HG02678 (cell line): ENCODE results near the gene LMTK2.

Experiments
- ATAC-seq: cut with Tn5 transposase; IDR thresholded peaks from one replicate; pipeline ENCODE4 v1.9.1; 2021; ENCODE audit warnings: mild to moderate bottlenecking, moderate library complexity; ENCODE audit not compliant: unreplicated experiment

Gene LMTK2

DNA sequence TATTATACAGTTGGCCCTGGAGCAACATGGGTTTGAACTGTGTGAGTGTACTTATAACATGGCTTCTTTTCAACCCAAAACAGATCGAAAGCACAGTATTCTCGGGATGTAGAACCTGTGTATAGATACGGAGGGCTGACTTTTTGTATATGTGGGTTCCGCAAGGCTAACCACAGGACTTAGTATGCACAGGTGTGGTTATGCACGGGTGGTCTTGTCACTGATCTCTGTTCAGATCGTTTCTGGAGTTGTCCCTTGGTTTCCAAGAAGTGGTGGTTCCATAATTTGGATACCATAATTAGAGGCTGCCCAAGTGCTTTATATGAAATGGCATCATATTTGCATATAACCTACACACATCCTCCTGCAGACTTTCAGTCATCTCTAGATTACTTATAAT, 93.7 kb downstream of the LMTK2 start:
- peak; percentile 40 for ATAC-seq

DNA sequence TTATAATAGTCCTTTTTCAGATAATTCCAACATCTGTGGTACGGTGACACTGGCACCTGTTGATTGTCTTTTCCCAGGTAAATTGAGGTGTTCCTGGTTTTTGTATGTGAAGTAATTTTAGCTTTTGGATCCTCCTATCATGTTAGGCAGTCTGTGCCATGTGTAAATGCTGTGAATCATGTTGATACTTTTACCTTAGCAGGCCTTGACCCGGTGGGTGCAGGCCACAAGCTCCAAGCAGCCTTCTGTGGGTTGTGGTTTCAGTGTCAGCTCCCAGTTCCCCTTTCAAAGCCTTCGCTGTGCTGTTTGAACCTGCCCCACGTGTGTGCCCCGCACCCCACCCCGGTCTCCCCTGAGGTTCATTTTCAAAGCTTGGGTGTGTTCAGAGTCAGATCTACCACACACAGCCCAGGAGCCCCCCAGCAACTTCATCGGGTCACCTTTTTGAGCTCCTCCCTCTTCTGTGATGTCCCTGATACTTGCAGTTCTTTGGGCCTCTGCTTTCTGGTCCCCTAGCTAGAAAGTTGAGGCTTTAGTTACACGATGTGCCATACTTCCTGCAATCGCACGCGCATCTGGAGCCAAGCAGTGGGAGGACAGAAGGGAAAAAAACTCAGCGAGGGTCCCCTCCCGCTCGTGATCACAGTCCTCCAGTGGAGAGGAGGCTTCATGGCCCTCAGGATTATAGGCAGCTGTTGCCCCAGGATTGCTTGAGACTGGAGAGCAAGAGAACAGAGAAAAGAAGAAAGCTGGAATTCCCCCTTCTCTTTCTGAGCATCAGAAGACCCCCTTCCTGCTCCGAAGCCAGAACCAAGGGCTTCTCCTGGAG, 95.9 kb downstream of the LMTK2 start:
- ATAC-seq = peak; percentile 92

DNA sequence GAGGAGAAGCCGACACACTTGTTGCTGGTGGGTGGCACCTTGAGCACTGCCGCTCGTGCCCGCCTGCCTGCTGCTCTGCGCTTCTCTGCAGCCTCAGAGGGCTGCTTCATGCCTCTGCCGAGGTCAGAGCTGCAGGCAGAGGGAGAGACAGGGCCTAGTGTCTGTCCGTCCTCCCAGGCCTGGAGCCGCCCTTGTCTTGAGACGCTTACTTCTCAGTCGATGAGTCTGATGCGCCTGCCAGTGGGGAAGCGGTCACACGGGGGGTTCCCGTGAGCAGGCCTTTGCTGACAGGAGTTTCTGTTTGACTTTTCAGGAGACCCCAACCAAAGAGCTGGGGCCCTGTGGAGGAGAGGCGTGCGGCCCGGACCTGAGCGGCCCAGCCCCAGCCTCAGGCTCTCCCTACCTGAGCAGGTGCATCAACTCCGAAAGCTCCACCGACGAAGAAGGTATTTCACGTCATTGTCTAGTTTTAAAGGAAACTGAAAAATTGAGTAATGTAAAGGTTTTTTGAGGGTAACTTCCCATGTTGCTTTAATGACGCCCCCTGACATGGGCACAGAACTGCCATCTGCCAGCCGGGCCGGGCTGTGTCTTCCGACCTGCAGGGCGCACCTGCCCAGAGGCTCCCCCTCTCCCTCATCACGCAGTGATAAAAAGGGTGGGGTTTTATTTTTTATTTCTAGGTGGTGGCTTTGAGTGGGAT, 96.8 kb downstream of the LMTK2 start:
- ATAC-seq = peak; percentile 37

DNA sequence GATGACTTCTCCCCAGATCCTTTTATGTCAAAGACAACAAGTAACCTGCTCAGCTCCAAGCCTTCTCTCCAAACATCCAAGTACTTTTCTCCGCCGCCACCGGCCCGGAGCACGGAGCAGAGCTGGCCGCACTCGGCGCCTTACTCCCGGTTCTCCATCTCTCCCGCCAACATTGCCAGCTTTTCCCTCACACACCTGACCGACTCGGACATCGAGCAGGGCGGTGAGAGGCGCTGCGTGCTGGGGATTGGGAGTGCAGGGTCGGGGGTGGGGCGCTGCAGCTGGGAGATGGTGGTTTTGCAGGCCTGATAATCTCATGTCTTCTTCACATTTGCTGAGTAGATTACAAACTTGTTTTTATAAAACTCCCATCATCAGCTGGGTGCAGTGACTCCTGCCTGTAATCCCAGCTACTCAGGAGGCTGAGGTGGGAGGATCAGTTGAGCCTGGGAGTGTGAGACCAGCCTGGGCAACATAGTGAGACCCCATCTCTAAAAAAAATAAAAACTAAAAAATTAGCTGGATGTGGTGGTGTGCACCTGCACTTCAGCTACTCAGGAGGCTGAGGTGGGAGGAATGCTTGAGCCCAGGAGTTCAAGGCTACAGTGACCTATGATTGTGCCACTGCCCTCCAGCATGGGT, 97.4 kb downstream of the LMTK2 start:
- no peak for ATAC-seq

DNA sequence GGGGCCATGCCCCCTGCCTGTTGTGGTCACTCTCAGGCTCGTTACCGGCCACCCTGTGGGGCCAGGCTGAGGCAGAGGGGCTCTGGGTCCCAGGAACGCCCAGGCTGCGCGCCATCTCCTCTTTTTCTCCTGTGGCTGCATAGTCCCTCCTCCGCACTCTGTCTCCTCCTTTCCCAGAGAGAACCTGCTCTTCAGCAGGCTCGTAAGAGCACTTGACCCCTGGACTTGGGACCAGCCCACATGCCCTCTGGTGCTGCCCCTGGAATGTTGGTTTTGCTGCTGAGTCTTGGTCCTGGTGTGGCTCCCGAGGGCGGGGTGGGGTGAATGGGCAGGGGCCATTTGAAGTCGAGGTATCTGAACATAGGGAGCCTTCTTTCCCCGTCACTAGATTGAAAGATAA, 98.0 kb downstream of the LMTK2 start:
- ATAC-seq = no peak

DNA sequence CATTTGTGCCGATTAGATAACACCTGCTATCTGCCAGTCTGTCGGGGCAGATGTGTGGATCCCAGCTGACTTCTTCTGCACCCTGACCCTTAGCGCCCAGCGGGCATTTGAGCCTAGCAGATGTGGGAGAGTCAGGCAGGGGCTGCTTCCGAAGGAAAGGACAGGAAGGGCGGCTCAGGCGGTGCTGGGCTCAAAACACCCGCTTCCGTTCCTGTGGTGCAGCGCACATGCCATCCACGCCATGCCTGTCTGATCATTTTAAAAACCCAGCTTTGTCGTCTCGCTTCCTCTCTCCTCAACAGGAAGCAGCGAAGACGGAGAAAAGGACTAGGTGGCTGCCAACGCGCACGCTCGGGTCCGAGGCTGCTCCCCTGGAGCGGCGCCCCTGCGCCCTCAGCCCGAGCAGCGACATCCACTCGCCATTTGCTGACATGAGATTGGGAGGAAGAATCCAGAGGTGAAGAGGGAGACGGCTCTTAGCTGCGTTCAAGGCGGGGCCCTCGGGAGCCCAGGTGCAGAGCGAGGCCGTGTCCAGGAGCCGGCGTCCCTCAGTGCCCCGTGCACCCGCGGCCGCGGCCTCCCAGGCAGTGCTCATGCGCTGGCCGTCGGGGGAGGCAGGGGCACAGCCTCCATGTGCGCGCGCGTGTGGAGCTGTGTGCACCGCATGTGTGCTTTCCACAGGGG, 98.6 kb downstream of the LMTK2 start:
- no peak for ATAC-seq

DNA sequence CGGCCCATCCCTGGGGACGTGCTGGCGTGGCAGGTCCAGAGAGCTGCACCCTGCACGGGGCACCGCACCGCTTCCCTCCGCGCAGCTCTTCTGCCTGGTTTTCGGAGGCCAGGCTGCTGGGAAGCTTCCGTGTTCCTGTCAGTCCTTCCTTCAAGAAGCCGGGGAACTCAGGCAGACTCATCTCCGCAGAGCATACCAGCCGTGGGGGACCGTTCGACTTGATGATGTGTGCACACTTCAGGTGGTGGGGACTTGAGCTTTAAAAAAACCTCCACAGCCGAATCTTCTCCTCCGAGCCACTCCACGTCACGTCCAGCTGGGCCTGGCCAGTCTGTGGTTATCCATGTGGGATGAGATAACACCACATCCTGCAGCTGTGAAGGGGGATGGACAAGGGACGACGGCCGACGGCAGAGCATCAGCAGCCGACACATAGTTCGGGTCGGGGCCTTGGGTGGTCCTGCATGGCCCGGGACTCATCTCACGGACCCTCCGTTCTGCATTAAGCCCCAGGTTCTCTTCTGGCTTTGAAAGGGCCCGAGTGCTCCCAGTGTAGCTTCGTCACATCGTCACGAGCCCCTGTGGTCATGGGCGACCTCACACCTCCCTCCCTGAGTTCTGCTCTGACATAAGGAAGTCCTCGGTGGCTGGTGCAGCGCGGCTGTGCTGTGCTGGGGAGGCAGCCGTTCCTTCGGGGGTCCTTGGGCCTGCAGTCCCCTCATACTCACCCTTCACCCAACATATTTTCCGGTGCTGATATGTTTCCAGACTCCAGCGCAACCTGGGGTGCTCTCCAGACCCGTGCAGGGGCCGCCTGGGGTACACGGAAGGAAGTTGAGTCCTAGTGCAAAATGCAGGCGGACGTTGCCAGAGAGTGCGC, 100.0 kb downstream of the LMTK2 start:
- ATAC-seq = no peak

DNA sequence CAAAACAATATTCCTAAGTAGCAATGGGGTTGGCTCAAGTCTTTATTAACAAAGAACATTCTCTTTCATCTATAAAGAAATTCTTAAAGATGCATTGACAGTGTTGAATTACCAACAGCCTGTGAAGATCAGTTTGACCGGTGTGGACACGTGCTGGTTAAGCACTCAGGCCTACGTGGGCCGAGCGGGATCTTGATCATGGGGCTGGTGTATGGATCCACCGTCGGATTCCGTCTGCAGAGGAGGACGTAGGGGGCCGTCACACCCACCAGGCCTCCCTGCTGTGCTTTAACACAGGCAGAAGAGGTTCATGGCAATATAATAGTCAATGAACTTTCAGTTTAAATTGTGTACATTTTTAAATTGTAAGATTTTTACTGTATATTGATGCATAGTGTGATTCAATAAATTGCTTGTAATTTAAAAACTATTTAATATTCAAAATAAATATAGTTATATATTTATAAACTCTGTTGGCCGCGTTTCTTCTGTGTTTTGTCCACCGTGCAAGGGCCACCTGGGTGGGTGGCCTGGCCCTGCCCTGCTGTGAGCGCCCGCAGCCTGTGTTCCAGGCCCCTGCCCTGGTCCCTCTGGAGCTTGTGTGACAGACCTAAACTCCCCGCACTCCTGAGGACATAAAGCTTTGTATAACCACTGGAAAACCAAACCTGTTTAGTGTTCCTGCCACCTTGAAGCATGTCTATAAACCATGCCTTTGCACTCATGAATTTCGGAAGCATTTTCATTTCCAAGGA, 102.7 kb downstream of the LMTK2 start:
- no peak for ATAC-seq

DNA sequence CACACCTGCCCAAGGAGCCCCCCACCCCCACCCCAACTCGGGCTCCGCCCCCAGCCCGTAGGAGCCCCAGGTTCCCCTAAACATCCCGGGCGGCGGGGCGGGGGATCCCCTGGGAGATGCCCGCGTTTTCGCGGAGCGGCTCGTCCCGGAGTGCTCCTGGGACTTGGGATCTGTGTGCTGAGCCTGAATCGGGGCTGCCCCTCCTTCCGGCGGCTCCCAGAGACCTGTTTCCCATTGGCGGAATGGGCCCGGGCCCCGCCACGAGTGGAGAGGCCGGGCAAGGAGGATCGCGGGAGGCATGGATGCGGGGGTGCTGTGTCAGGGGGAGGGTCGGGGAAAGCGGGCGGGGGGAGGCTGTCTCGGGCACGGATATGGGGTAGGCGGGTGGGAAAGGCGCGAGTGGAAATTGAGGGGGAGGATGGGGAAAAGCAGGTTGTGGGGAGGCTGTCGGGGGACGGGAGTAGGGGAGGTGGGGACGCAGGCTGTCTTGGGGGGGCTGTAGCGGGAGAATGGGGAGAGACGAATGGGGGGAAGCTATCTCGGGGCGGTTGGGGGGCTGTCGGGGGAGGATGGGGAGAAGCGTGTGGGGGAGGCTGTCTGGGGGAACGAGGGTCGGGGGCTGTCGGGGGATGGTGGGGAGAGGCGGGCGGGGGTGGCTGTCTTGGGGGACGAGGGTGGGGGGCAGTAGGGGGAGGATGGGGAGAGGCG, 104.0 kb downstream of the LMTK2 start:
- ATAC-seq = no peak

DNA sequence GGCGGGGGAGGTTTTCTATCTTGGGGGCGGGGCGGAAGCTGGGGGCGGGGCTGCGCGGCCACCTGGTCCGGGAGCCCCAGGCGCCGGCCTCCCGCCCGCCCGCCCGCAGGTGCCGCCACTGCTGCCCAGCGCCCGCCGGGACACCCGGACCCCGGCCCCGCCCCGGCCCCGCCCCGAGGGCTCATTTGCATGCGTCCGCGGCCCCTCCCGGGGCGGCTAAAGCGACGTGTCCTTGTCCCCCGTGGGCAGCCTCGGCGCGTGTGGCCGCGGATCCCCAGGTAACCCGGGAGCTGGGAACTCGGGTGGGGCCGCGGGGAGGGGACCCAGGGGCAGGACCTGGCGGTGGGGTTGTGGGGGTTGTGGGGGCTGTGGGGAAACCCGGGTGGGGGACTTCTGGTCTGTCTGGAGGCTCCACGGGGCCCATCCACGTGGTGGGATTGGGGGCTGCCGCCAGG, 104.6 kb downstream of the LMTK2 start, which contains the start of gene BHLHA15:
Gene BHLHA15 (plus strand): TSS at position 219 of the 455 bp plus-strand sequence. CDS start 871 bp downstream, outside the sequence.
- ATAC-seq = peak; percentile 63

DNA sequence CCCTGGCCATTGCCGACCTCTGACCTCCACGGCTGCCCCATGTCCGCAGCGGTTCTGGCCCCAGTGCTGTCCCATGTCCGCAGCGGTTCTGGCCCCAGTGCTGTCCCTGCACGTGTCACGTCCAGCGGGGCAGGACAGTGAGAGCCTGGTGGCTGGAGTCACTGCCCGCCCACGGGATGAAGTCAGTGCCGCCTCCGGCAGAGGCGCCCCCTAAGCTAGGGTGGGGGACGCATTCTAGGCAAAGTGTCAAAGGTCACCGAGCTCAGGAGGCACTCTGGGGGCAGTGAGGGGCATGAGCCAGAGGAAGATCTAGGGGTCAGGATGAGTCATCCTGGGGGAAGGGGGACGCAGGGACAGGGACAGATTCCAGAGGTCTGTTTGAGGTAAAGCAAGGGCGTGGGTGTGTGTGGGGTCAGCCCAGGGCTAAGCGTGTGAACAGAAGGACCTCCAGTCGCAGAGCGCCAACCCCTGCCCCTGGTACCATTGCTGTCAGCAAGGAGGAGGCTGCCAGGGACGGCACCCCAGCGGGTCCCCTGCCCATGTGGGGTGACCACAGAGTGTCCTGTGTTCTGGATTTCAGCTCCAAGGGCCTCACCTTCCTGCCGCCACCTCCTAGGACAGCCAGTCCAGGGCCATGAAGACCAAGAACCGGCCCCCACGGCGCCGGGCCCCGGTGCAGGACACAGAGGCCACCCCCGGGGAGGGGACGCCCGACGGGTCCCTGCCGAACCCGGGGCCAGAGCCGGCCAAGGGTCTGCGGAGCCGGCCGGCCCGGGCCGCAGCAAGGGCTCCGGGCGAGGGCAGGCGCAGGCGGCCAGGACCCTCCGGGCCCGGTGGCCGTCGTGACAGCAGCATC, 105.2 kb downstream of the LMTK2 start:
- ATAC-seq = no peak

DNA sequence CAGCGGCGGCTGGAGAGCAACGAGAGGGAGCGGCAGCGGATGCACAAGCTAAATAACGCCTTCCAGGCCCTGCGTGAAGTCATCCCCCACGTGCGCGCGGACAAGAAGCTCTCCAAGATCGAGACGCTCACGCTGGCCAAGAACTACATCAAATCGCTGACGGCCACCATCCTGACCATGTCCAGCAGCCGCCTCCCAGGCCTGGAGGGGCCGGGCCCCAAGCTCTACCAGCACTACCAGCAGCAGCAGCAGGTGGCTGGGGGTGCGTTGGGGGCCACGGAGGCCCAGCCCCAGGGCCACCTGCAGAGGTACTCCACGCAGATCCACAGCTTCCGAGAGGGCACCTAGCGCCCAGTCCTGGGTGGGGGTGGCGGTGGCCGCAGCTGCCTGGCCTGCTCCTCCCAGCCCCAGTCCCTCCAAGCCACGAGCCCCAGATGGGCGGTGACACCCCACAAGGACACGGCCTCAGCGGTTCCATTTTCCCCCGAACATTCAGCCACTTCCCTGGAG, 105.9 kb downstream of the LMTK2 start:
- ATAC-seq = no peak

DNA sequence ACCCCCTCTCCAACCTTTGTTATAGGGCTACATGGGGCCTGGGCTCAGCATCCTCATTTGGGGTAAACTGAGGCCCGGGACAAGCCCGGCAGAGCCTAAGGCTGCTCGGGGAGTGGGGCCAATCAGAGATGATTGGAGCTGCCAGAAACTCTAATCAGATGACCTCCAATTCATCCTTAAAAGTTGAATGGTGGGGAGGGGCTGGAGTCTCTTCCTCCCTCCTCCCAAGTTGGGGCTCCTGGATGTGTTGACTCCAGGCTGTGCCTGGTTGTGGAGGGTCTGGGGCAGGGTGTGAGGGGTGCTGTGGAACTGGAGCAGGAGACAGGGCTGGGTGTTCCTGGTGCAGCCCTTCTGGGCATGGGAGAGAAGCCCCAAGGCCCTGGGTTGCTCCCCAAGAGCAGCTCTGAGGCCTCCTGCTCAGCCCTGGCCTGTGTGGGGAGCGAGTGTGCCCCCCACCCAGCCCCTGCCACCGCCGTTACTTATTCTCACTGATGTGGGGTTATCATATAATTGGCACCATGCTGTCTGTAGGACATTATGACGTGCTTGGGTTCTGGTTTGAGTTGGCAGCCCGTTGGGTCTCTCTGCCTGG, 106.7 kb downstream of the LMTK2 start:
- no peak for ATAC-seq

DNA sequence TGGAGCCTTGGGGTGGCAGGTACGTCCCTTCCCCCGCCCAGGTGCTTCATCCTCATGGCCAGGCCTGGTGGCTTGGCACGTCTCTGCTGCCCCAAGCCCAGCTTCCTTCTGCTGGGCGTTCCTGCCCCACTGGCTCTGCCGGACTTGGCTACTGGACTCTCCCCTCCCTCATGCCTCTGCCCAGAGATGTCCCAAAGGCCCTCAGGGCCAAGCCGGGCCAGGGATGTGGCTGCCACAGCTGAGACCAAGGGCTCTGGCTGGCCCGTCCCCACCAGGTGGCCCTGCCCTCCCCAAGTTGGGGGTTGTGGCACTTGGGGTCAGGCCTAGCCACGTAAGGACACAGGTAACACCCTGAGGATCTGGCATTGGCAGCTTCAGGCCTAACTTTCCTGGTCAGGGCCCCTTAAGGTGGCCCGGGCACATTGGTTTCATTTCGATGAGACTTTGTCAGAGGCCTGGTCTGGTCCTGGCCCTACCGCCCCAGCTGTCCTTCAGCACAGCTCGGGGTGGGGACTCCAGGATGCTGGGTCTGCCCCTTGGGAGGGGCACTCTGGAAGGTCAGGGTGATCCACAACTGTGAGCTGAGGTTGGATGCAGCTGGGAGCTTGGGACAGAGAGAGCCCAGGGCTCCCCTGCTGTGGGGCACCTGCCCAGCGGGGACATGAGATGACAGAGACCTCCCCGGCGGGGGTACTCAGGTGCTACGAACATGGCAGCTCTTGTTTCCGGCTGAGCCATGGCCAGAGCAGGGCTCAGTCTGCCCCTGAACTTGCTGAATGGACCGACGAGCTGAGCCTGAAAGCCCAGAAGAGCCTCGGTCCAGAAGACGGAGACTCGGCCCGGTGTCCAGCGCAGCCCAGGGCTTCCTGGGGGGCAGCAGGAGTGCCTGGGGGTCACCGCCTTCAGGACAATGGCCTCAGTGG, 107.5 kb downstream of the LMTK2 start:
- no peak for ATAC-seq

DNA sequence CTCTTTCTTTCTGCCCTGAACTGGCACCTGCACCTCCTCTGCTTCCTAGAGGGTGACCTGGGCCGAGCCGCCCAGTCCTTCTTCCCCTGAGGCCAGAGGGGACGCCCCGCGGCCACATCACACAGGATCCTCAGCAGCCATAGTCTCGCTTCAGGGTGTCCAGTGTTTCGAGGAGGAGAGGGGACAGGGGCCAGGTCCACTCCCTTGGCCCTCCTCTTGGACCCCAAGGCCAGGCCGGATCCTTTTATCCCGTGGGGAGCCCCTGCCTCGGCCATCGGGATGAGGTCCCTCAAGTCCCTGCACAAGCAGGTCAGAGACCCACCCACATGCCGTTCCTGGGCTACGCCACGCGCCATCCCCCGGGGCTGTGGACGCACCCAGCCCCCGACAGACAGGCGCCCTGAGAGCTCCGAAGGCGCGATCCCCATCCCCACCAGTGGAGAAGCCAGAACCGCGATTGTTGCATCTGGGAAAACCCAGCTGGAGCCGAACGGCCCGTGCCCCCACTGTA, 108.2 kb downstream of the LMTK2 start:
- no peak for ATAC-seq
